GM21619 (cell line): ENCODE results near the gene CACNG7.
"Not testable (repeated sequence)": the region's sequence is repeated elsewhere in the genome, so short reads cannot be mapped to it uniquely, and the experiment has no call there.

Source experiments
- ATAC-seq: cut with Tn5 transposase; IDR thresholded peaks from one replicate; pipeline ENCODE4 v1.9.1; 2021; ENCODE audit not compliant: unreplicated experiment

CACNG7 gene, protein sequence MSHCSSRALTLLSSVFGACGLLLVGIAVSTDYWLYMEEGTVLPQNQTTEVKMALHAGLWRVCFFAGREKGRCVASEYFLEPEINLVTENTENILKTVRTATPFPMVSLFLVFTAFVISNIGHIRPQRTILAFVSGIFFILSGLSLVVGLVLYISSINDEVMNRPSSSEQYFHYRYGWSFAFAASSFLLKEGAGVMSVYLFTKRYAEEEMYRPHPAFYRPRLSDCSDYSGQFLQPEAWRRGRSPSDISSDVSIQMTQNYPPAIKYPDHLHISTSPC

DNA sequence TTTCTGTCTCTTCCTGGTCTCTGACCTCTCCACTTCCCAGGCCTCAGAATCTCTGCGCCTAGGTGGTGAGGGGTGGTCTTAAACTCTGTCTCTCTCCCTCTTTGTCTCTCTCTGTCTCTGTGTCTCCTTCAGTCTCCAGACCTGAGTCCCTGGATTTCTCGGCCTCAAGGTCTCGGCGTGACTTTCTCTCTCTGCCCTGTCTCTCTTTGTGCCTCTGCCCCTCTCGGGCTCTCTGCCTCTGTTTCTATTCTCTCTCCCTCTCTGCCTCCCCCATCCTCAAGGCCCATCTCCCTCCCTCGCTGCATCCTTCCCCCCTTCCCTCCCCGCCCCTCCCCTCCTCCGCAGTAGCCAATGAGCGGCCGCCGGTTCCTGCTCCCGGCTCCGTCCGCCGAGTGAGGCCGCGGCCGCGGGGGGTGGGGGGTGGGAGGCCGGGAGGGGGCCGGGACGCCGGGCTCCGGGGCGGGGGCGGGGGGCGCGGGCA, at the start of gene CACNG7:
Gene CACNG7, plus strand, starts transcription at position 344 of the 481 bp plus-strand sequence. CDS start 3,554 bp downstream, outside the sequence.
- no peak for ATAC-seq

DNA sequence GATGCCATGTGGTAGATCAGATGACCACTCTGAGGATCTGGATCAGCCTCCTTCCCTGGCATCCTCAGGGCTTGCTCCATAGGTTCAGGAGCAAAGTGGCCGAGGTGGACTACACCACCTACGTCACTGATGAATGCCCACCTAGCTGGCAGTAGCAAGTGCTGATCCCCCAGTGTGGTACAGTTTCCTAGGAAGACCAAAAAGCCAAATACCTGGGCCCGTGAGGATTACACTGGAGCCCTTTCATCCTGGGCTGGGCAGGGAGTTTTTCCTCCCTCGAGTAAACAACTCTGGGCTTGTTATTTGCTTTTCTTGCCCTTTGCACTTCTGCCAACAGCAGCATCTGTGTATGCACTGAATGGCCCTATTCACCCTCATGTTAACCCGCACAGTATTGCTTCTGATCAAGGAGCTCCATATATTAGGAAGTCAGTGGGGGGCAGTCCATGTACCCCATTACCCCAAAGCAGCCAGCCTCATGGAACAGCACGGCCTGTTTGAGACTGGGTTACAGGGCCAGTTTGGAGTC, 44.7 kb upstream of the CACNG7 start:
- no peak for ATAC-seq

DNA sequence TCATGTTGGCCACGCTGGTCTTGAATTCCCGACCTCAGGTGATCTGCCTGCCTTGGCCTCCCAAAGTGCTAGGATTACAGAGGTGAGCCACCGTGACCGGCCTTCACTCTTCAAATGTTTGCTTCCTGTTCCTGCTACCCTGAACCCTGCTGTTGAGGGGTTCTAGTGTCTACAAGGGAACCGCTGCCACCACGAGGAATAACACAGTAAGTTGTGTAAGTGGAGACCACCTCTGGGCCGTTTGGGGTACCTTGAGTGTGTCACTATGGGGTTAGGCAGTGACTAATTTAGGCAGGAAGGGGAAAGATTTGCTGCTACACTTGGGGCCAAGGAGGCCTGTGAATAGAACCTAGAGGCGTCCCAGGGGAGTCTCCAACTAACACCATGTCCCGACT, 43.6 kb upstream of the CACNG7 start:
- no peak for ATAC-seq

DNA sequence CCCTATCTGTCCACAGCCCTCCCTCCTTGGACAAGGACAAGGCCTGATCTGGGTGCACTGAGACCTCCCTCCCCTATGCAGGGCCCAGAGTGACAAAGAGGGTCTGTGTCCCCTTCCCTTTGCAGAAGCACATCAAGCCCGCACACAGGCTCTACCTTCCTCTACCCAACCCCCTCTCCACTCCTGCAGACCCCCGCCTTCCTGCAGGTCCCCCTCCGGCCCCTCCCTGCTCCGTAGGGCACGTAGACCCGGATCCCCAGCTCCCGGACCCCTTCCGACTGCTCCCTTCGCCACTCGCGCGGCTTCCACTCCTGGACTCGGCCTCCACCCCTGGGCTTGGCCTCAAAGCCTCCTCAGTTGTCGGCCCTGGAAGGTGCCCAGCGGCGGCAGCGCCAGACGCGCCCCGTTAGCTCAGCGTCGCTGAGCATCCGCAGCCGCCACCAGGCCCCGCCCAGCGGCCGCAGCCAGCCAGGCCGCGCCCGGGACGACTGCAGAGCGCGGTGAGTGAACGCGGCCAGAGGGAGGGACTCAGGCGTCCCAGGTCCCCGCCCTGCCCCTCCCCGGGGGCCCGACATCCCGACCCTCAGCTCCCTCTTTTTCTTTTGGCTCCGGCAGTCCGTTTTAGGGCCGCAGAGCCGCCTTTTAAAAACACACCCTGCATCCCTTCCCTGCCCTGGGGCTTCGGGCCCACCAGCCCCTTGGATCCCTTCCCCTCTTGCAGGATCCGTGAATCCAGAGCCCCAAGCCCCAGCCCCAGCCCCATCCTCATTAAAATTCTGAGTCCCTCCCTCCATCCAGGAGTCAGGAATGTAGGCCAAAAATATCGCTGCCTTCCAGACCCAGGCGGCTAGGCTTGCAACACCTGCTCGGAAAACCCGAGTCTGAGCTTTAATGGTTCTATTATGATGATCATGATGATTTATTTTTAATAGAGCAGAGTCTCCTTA, 42.9 kb upstream of the CACNG7 start:
- ATAC-seq: no peak

DNA sequence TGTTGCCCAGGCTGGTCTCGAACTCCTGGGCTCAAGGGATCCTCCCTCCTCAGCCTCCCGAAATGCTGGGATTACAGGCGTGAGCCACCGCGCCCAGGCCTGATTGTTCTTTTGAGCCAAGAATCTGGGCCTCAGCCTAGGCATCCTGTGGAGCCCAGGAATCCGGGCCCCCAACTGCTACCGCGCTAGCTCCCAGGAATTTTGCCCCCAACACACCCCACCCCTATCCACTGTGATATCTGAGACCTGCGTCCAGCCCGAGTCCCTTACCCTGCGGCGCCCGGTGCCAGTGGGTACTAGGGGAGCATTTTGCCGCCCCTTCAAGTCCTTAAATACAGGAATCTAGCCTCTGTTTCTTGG, 42.2 kb upstream of the CACNG7 start:
- ATAC-seq: no peak

DNA sequence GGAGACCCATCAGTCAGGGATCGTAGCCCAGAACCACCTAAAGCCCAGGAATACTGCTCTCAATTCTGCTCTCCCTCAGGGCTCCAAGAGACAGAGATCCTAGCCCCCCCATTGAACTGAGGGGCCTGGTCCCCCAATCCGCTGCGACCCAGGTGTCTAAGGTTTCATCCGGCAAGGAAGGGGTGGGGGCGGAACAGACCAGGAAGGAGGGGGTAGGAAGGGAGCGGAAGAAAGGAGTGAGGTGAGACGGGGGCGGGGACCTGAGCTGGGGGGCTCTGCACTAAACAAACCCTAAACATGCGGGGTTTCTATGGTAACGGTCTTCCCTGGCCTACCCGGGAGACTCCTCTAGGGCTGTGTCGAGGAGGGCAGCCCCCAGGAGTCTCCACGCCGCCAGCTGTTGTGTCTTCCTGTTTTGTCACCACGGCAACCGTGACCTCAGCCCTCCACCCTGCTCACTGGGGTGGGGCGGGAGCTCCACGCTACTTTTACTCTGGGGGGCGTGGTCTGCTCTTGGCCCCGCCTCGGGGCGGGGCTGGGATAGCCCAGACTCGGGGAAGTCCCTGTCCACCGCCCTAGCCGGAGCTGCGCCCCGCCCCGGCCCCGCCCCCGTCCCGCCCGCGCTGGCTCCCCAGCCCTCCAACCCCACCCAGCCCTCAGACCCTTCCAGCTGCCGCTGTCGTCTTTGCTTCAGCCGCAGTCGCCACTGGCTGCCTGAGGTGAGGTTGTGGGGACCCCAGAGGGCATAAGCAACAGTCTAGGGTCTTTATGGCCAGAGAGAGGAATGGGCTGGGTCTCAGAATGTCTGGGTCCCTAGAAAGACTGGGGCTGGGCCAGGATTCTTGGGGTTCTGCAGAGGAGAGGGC, 41.6 kb upstream of the CACNG7 start, which contains the start of gene MYADM:
Gene MYADM, plus strand, starts transcription at position 659 of the 866 bp plus-strand sequence. CDS start 5,647 bp downstream, outside the sequence.
- peak; percentile 56 for ATAC-seq

DNA sequence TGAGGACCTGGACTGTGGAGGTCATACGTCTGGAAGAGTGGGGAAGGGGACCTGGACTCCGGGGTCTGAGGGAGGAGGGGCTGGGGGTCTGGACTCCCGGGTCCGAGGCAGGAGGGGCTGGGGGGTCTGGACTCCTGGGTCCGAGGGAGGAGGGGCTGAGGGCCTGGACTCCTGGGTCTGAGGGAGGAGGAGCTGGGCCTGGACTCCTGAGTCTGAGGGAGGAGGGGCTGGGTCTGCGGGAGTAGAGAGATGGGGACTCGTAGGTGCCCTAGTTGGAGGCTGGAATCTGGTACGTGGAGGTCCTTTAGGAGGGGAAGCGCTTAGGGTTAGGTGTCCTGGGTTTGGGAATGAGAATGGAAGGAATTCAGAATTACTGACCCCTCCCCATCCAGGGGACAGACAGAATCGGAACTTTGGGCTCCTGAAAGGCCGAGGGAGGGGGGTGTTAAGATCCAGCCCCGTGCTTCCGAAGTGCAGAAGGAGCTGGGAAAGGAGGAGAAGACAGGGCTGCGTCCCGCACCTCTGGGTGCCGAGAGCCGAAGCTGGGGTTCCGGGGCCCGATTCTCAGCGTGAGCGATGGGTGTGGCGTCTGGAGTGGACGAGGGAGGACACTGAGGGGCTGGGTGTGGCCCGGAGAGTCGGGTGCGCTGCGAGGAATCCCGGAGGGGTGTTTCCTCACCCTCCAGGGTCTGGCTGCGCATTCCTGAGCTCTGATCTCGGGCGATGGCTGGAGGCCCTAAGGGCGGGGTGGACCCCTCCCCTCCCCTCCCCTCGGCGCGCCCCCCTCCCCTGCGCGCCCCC, 40.8 kb upstream of the CACNG7 start:
- no peak for ATAC-seq

DNA sequence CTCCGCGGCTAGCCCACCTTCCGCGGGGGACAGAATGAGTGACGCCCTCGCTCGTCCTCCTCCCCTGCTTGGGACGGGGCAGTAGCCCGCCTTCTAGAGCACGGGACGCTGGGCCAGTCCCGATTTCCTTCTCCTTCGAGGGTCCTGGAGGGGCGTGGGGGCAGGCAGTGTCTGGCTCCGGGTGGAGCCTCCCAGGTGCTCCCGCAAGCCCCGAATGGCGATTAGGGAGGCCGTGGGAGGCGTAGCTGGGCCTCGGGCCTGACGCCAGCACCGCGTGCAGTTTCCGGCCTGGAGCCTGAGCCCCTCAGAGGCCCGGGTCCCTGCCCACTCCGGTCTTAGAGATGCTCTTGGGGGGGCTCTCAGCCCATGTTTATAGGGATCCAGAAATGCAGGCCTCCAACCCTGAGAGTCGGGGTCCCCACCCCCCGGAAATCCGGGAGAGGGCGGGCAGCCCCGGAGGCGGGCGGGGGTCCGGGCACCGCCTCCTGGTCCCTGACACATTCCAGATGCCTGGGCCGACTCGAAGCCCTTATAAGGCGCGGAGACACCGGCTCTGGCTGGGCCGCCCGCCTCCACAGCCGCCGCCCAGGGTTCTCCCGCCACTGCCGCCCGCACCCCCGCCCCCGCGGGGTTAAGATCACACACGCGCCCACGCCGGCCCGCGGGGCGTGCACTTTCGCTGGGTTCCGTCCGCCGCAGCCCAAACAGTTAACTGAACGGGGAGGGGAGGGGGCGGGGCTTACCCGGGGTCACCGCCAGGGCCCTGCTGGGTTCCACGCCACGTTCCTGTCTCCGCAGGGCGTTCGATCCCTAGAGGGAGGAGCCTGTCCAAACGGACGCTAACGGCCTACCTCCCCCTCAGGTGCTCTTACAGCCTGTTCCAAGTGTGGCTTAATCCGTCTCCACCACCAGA, 39.9 kb upstream of the CACNG7 start:
- peak; percentile 42 for ATAC-seq

DNA sequence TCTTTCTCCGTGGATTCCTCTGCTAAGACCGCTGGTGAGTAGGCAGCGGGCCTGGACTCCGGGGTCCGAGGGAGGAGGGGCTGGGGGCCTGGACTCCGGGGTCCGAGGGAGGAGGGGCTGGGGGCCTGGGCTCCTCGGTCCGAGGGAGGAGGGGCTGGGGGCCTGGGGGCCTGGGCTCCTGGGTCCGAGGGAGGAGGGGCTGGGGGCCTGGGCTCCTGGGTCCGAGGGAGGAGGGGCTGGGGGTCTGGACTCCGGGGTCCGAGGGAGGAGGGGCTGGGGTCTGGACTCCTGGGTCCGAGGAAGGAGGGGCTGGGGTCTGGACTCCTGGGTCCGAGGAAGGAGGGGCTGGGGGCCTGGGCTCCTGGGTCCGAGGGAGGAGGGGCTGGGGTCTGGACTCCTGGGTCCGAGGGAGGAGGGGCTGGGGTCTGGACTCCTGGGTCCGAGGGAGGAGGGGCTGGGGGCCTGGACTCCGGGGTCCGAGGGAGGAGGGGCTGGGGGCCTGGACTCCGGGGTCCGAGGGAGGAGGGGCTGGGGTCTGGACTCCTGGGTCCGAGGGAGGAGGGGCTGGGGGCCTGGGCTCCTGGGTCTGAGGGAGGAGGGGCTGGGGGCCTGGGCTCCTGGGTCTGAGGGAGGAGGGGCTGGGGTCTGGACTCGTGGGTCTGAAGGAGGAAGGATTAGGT, 39.1 kb upstream of the CACNG7 start:
- not testable (repeated sequence) for ATAC-seq

DNA sequence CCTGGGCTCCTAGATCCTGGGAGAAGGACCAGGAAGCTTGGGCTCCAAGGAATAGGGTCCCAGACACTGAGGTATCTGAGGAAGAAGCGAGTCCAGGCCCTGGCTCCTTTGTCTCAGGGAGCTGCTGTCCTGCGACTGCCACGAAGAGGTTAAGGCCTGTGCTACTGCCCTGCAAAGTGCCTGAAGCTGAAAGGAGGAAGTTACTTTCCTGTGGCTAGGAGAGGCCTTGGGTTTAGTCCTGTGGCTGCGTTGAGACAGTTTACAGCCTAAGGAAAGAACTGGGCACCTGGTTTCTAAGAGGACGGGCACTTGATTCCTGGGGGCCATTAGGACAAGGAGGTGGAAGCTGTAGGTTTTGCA, 38.6 kb upstream of the CACNG7 start:
- ATAC-seq: no peak

DNA sequence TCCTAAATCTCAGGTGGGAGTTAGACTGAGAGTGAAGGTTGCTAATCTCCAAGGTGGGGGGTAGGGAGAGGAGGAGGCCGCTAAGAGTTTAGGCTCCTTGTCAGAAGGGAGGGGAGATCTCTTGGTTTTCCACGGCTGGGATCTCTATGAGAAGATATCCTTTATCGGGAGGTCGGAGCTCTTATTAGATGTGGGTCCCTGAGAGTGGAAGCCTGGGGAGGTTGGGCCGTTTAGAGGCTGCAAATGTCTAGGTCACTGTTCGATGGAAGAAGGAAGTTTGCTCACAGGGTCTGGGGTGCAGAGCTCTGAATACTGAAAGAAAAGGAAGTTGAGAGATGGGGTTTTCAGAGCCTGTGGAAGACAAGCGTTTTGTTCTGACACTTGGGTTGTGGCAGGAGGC, 37.6 kb upstream of the CACNG7 start:
- ATAC-seq: no peak

DNA sequence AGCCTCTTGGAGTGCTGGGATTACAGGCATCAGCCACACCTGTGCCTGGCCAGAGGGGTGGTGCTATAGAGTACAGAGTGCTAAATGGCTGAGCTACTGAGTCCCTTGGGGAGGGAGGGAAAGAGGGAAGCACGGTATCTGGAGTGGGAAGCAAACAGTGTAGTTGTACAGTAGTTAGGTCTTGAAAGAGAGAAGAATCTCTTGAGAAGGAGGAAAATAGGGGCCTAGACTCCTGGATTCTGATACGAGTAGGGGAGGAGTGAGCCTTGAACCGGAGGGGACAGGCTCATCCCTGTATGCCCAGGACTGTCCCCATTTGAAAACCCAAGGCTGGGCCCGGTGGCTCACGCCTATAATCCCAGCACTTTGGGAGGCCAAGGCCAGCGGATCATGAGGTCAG, 36.3 kb upstream of the CACNG7 start:
- ATAC-seq: no peak

DNA sequence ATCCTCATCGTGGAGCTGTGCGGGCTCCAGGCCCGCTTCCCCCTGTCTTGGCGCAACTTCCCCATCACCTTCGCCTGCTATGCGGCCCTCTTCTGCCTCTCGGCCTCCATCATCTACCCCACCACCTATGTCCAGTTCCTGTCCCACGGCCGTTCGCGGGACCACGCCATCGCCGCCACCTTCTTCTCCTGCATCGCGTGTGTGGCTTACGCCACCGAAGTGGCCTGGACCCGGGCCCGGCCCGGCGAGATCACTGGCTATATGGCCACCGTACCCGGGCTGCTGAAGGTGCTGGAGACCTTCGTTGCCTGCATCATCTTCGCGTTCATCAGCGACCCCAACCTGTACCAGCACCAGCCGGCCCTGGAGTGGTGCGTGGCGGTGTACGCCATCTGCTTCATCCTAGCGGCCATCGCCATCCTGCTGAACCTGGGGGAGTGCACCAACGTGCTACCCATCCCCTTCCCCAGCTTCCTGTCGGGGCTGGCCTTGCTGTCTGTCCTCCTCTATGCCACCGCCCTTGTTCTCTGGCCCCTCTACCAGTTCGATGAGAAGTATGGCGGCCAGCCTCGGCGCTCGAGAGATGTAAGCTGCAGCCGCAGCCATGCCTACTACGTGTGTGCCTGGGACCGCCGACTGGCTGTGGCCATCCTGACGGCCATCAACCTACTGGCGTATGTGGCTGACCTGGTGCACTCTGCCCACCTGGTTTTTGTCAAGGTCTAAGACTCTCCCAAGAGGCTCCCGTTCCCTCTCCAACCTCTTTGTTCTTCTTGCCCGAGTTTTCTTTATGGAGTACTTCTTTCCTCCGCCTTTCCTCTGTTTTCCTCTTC, 35.1 kb upstream of the CACNG7 start:
- no peak for ATAC-seq

DNA sequence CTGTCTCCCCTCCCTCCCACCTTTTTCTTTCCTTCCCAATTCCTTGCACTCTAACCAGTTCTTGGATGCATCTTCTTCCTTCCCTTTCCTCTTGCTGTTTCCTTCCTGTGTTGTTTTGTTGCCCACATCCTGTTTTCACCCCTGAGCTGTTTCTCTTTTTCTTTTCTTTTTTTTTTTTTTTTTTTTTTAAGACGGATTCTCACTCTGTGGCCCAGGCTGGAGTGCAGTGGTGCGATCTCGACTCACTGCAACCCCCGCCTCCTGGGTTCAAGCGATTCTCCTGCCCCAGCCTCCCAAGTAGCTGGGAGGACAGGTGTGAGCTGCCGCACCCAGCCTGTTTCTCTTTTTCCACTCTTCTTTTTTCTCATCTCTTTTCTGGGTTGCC, 34.5 kb upstream of the CACNG7 start:
- no peak for ATAC-seq

DNA sequence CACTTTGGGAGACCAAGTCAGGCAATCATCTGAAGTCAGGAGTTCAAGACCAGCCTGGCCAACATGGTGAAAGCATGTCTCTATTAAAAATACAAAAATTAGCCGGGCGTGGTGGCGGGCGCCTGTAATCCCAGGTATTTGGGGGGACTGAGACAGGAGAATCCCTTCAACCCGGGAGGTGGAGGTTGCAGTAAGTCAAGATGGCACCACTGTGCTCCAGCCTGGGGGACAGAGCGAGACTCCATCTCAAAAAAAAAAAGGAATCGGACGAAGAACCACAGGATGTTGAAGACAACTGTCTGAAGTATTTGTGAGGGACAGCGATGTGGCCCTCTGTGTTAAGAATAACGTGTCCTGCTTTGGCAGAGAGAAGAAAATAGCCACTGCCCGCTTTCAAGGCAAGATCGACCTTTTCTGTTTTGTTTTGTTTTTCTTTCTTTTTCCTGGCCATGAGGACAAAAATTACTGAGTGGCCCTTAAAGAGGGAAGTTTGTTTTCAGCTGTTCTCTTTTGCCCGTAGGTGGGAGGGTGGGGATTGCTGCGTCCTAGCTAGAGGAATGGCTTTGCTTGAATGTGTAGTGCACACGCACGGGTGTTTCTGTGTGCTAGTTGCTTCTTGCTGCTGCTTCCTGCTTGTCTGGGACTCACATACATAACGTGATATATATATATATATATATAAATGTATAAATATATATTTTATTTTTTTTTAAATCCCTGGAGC, 33.3 kb upstream of the CACNG7 start:
- no peak for ATAC-seq

DNA sequence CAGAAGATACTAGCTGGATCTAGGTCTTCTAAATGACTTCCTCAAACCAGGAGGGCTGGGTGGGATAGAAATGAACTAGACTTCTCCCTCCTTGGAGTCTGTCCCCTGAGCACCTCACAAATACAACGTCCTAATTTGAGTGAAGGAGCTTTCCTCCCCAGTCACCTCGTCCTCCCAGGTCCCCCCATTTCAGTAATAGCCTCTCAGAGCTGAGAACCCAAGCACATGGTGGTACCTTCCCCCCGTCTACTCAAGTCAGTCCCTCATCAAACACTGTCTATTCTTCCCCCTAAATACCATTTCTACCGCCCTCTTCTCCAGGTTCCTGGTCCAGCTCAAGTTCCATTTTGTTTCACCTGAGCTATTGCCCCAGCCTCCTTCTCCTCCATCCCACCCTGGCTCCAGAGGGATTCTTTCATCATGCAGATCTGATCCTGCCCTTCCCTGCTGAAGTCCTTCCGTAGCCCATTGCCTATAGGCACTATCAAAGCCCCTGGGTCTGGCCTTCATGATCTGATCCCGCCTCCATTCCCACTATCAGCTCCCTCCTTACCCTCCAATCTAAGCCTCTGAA, 32.3 kb upstream of the CACNG7 start:
- ATAC-seq: no peak

DNA sequence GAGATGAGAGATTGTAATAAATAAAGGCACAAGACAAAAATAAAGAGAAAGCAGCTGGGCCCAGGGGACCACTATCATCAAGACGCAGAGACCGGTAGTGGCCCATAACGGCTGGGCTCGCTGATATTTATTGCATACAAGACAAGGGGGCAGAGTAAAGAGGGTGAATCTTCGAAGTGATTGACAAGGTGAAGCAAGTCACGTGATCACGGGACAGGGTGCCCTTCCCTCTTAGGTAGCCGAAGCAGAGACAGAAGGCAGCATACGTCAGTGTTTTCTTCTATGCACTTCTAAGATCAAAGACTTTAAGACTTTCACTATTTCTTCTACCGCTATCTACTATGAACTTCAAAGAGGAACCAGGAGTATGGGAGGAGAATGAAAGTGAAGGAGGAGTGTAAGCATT, 31.7 kb upstream of the CACNG7 start:
- ATAC-seq: no peak
